Measurements from ENCODE around the gene MYEF2. TPM values are rescaled to one million over a fixed set of nuclear protein-coding genes. Genes with fewer than 3 reads are reported as not detected.

Gene MYEF2
- total and polyA plus RNA-seq, 2 donors (not counting 3 experiments of a cell fraction or from before 2014, with no cell fraction given) = 11.6 to 54.8 TPM

- Histone ChIP-seq H3K4me2 (ENCODE audit: insufficient read depth, low read length) (no peak overlapping the region), H3K9me3 (replicated peaks; ENCODE audit: control insufficient read depth, insufficient read depth, low read length) (no peaks in the 10 kb centered on the region), H3K4me3 (replicated peaks in 1 of 3; ENCODE audit: insufficient read depth in 1 of 3, low read depth in 1 of 3, low read length in 3 of 3) (no peak overlapping the region), H4K20me1 (replicated peaks; ENCODE audit: control insufficient read depth, extremely low read depth, insufficient read depth, low read length) (no peaks in the 10 kb centered on the region), H2AFZ (ENCODE audit: low read depth, low read length) (no peak overlapping the region), H3K4me1 (ENCODE audit: control insufficient read depth, extremely low read depth, insufficient read depth, low read length) (no peaks in the 10 kb centered on the region), H3K79me2 (ENCODE audit: control insufficient read depth, insufficient read depth, low read length) (no peaks in the 10 kb centered on the region), H3K27ac (ENCODE audit: insufficient read depth, low read depth, low read length) (no peak overlapping the region), H3K27me3 (ENCODE audit: control insufficient read depth in 2 of 2, insufficient read depth in 2 of 2, low read length in 2 of 2) (peaks cover 3 to 8% of the 10 kb centered on the region in 2 experiments), H3K9ac (replicated peaks; ENCODE audit: extremely low read depth, insufficient read depth, low read length) (no peak overlapping the region), H3K36me3 (ENCODE audit: control insufficient read depth in 2 of 2, extremely low read depth in 1 of 2, insufficient read depth in 2 of 2, low read length in 2 of 2) (no peaks in the 10 kb centered on the region), H3K9me1 (replicated peaks; ENCODE audit: control insufficient read depth, extremely low read depth, insufficient read depth, low read length) (no peaks in the 10 kb centered on the region)
- dilution Hi-C loops (cut with MboI; ENCODE audit: extremely low pct_ligation_motif_present, low sequenced_read_pairs) (no loop called here), intact Hi-C loops (cut with micrococcal nuclease) (no loop called here)
- ChIA-PET CTCF (interaction anchor here (0.8 kb wide), 1 partner anchor 11 kb away, joined by 4 read pairs; no protein-coding TSS in a partner anchor), POLR2A (no interaction called here)
- no peak for TF ChIP-seq FOS (IDR thresholded peaks at IDR 0.05; ENCODE audit: borderline replicate concordance, insufficient read depth, low read length)
- TF ChIP-seq POLR2AphosphoS5 (IDR thresholded peaks at IDR 0.05; ENCODE audit: insufficient read depth, low read depth, low read length) = no peak
- TF ChIP-seq, protein P1, sequence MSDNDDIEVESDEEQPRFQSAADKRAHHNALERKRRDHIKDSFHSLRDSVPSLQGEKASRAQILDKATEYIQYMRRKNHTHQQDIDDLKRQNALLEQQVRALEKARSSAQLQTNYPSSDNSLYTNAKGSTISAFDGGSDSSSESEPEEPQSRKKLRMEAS (IDR thresholded peaks at IDR 0.05; ENCODE audit: insufficient read depth, insufficient read length) = no peak
- TF ChIP-seq MYC (IDR thresholded peaks at IDR 0.05; ENCODE audit: low read depth, low read length) = no peak
- no peak for TF ChIP-seq JUN (IDR thresholded peaks at IDR 0.05; ENCODE audit: borderline replicate concordance, insufficient read depth, insufficient read length, low read depth)
- no peak for TF ChIP-seq GATA2 (IDR thresholded peaks at IDR 0.05; ENCODE audit: insufficient read depth, insufficient read length, low read depth, low read length)
- no peak for TF ChIP-seq EZH2 (IDR thresholded peaks at IDR 0.05; ENCODE audit: borderline replicate concordance, low read depth, low read length, severe bottlenecking)
- no peak for TF ChIP-seq CTCF (IDR thresholded peaks at IDR 0.05; ENCODE audit: extremely low read depth in 1 of 2, insufficient read depth in 1 of 2, low read depth in 1 of 2, low read length in 2 of 2)
- no peak for TF ChIP-seq POLR2A (IDR thresholded peaks at IDR 0.05; ENCODE audit: low read depth, low read length)
- no peak for DNase-seq (ENCODE audit: low read depth, low spot score)
- BruUV-seq (replicated peaks) = no TSS peak
- FAIRE-seq = no peak
Observed at GRCh38 chr15:48096355-48096786, 81.7 kb downstream of the MYEF2 start.
